Chondrocyte (in vitro differentiated cells): ENCODE results near the gene CRB1. TPM values are rescaled to one million over a fixed set of nuclear protein-coding genes. Genes with fewer than 3 reads are reported as not detected.

Source experiments
- DNase-seq: peaks from one replicate; pipeline ENCODE4 v3.0.0; 2021; ENCODE audit warnings: mixed read lengths, low spot score
- H3K27ac Mint-ChIP-seq: one replicate; pipeline ENCODE4 v1.8.0; 2021; ENCODE audit warnings: mild to moderate bottlenecking, moderate library complexity, mixed read lengths; ENCODE audit not compliant: unreplicated experiment
- H3K27me3 Mint-ChIP-seq: 2 replicates; pipeline ENCODE4 v1.8.0; 2021; ENCODE audit warnings: low read depth, mixed read lengths
- H3K36me3 Mint-ChIP-seq: 2 replicates; pipeline ENCODE4 v1.8.0; 2021; ENCODE audit warnings: low read depth, mixed read lengths
- H3K4me1 Mint-ChIP-seq: 2 replicates; pipeline ENCODE4 v1.8.0; 2021; ENCODE audit warnings: low read depth, mild to moderate bottlenecking, mixed read lengths
- H3K4me3 Mint-ChIP-seq: one replicate; pipeline ENCODE4 v1.8.0; 2021; ENCODE audit warnings: mild to moderate bottlenecking, moderate library complexity, mixed read lengths; ENCODE audit not compliant: unreplicated experiment
- H3K9me3 Mint-ChIP-seq: 2 replicates; pipeline ENCODE4 v1.8.0; 2021; ENCODE audit warnings: low read depth, mixed read lengths
- total RNA-seq: library from RNA; stranded (reverse); gene quantifications from 3 replicates; pipeline ENCODE4 v1.2.1, GENCODE V29; 2021
- TF ChIP-seq, protein P1 (sequence below): fragments of 200-600 bp; sonication (generic); IDR thresholded peaks from 2 replicates; pipeline ENCODE4 v1.5.0; 2021; ENCODE audit warnings: antibody characterized with exemption, mild to moderate bottlenecking, moderate library complexity

Gene CRB1
- total RNA-seq, 1 donor from 2014 or later = not detected

DNA sequence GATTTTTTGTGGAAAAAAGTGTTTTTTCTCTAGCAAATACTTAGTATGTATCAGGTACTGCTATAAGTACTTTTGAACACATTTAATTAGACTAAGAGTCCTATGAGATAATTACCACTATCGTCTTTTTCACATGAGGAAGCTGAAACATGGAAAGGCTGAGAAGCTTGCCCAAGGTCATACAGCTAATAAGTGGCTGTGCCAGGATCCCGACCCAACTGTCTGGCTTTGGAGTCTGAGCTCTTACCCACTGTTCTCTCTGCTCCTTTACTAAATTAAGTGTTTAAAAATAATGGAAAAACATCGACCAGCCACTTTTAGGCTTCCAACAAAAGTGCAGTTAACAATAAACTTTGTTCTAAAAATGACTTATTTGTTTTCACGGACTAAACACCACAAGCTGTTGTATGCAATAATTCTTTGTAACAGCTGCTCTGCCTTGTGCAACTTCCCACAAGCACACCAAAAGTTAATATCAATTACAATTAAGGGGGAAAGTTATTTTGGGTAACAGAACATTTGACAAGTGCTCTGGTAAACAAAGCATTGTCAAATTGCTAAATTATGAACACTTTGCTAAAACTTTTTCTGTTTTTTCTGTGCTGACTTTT lies 75.7 kb downstream of the CRB1 start:
- Mint-ChIP-seq H3K27ac (no peak overlapping the region), H3K4me1 (peaks cover 16% of the 10 kb centered on the region), H3K27me3 (no peaks in the 10 kb centered on the region), H3K9me3 (peaks cover 4% of the 10 kb centered on the region), H3K36me3 (no peaks in the 10 kb centered on the region), H3K4me3 (no peak overlapping the region)
- TF ChIP-seq, protein P1, sequence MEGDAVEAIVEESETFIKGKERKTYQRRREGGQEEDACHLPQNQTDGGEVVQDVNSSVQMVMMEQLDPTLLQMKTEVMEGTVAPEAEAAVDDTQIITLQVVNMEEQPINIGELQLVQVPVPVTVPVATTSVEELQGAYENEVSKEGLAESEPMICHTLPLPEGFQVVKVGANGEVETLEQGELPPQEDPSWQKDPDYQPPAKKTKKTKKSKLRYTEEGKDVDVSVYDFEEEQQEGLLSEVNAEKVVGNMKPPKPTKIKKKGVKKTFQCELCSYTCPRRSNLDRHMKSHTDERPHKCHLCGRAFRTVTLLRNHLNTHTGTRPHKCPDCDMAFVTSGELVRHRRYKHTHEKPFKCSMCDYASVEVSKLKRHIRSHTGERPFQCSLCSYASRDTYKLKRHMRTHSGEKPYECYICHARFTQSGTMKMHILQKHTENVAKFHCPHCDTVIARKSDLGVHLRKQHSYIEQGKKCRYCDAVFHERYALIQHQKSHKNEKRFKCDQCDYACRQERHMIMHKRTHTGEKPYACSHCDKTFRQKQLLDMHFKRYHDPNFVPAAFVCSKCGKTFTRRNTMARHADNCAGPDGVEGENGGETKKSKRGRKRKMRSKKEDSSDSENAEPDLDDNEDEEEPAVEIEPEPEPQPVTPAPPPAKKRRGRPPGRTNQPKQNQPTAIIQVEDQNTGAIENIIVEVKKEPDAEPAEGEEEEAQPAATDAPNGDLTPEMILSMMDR = no peak
- DNase-seq = no peak

DNA sequence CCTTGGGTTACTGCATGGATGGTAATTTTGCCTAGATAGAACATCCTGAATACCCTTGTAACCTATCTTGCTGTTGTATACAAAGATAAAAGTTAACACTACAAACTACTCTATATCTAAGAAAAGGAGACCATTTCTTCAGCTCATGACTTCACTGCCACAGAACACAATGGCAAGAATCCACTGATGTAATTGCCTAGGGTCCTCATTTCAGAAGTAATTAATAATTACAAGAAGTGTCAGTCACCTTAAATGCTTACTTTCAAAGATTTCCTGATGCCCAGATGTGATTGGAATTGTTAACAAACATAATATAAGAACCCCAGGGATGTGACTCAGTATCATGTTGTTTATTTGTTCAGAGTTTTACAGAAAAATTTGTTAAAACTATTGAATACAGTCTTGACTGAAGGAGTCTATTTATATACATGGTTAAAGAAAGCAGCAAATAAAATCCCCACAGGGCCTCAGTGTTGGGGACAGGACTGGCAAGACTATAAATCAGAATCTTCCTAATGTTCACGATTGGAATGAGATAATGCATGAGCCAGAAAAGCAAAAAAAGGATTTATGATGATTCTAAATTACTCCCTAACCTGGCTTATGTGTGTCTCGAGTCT lies 83.9 kb downstream of the CRB1 start:
- Mint-ChIP-seq H3K27ac (no peak overlapping the region), H3K4me1 (peaks cover 10% of the 10 kb centered on the region), H3K9me3 (no peaks in the 10 kb centered on the region), H3K4me3 (no peak overlapping the region), H3K36me3 (no peaks in the 10 kb centered on the region), H3K27me3 (no peaks in the 10 kb centered on the region)
- no peak for DNase-seq
- TF ChIP-seq, protein P1 = no peak

DNA sequence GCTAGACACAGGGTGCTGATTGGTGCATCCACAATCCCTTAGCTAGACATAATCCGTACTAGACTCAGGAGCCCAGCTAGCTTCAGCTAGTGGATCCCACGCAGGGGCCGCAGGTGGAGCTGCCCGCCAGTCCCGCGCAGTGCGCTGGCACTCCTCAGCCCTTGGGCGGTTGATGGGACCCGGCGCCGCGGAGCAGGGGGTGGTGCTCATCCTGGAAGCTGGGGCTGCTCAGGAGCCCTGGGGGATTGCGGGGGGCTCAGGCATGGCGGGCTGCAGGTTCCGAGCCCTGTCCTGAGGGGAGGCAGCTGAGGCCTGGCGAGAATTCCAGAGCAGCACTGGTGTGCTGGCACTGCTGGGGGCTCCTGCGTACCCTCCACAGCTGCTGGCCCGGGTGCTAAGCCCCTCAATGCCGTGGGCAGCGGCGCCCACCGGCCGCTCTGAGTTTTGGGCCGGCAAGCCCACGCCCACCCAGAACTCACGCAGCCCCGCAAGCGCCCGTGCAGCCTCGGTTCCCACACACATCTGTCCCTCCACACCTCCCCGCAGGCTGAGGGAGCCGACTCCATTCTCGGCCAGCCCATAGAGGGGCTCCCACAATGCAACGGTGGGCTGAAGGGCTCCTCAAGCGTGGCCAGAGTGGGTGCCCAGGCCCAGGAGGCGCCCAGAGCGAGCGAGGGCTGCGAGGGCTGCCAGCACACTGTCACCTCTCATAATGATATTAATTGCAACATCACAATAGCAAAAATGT lies 87.4 kb downstream of the CRB1 start:
- H3K36me3 Mint-ChIP-seq = no peaks in the 10 kb centered on the region
- no peaks in the 10 kb centered on the region for H3K27me3 Mint-ChIP-seq
- H3K9me3 Mint-ChIP-seq = no peaks in the 10 kb centered on the region
- H3K4me1 Mint-ChIP-seq = peaks cover 10% of the 10 kb centered on the region
- no peak overlapping the region for H3K4me3 Mint-ChIP-seq
- no peak for DNase-seq
- no peak overlapping the region for H3K27ac Mint-ChIP-seq
- TF ChIP-seq, protein P1 = no peak

DNA sequence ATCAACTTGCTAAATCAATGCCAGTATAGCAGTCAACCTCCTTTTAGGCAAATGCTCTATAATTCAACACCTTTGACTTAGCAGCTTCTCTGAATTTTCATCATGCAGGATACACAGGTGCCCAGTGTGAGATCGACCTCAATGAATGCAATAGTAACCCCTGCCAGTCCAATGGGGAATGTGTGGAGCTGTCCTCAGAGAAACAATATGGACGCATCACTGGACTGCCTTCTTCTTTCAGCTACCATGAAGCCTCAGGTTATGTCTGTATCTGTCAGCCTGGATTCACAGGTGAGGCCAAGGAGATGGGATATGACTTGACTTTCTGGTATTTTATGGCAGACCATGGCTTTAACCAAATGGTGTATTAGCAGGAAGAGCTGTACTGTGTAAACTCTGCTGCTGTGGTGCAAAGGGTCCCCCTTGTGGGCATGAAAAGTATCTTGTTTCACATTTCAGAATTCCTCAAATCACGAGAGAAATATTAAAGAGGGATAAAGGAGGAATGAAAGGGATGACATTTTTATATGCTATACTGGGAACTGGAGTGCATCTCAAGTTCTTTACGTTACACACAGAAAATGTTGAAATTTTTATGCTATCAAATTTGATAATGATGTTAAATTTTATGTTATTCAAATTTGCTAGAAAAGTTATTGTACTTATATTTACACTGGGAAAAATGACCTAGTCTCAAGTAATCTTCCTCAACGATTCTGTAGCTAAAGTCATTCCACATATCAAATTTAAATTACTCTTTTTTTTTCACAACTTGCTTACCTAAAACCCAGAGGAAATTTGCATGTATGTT lies 88.9 kb downstream of the CRB1 start:
- Mint-ChIP-seq H3K9me3 (no peaks in the 10 kb centered on the region), H3K27ac (no peak overlapping the region), H3K27me3 (no peaks in the 10 kb centered on the region), H3K4me3 (no peak overlapping the region), H3K36me3 (no peaks in the 10 kb centered on the region), H3K4me1 (peaks cover 10% of the 10 kb centered on the region)
- DNase-seq = no peak
- TF ChIP-seq, protein P1 = peak; percentile 86

DNA sequence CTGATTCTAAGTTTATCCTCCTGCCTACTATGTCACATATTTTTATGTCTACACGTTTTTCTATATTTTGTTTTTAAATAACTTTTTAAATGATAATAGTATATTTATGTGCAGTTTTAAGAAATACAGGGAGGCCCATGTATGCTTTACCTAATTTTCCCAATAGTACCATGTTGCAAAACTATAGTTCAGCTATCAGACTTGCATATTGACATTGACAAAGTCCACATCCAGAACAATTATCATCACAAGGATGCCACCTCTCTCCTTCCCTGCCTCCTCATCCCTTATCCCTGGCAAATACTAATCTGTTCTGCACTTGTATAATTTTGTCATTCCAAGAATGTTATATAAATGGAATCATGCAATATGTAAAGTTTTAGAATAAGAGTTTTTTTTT lies 90.9 kb downstream of the CRB1 start:
- H3K27me3 Mint-ChIP-seq = no peaks in the 10 kb centered on the region
- no peaks in the 10 kb centered on the region for H3K36me3 Mint-ChIP-seq
- H3K4me3 Mint-ChIP-seq = no peak overlapping the region
- no peak overlapping the region for H3K27ac Mint-ChIP-seq
- no peak for DNase-seq
- no peaks in the 10 kb centered on the region for H3K9me3 Mint-ChIP-seq
- no peaks in the 10 kb centered on the region for H3K4me1 Mint-ChIP-seq
- TF ChIP-seq, protein P1 = no peak
